ENCODE measurements around the gene UNC5C.

GRCh38 chr4:95511477-95511876 is 37.3 kb downstream of the UNC5C start:
- TF ChIP-seq REST (IDR thresholded peaks at IDR 0.05; ENCODE audit: insufficient read depth in 1 of 2, low read depth in 2 of 2, low read length in 1 of 2): no peak
- no peak for TF ChIP-seq CTCF (IDR thresholded peaks at IDR 0.05)
- TF ChIP-seq TCF7L2 (IDR thresholded peaks at IDR 0.05; ENCODE audit: low read depth, low read length): no peak
- no peak for TF ChIP-seq POLR2AphosphoS5 (IDR thresholded peaks at IDR 0.05; ENCODE audit: low read depth, low read length)
- TF ChIP-seq SIN3A (IDR thresholded peaks at IDR 0.05; ENCODE audit: borderline replicate concordance, insufficient read depth, low read depth, low read length): no peak

Measured in Panc1 (cell line).